Measurements from ENCODE around the gene GABPB1. TPM values are rescaled to one million over a fixed set of nuclear protein-coding genes. Genes with fewer than 3 reads are reported as not detected.

Gene GABPB1
- total RNA-seq: 35.2 TPM

GRCh38 chr15:50354838-50355618, at the start of gene GABPB1:
GABPB1 (minus strand) TSS chr15:50355198; CDS start chr15:50309798, 45,400 bp downstream.

GRCh38 chr15:50265620-50266019, 89.4 kb downstream of the GABPB1 start, which contains the start of gene HDC:
HDC (minus strand) TSS chr15:50265726; CDS start chr15:50265623, 103 bp downstream.

Small RNA genes lying within 50 kb of the gene (small RNA-seq; reads per million reads assigned to genes)
- gene RNU6-94P (ENCODE audit: low replicate concordance): not detected

Other genes with a start within 250 kb of the GABPB1 start
- gene ATP8B4, start 236.0 kb downstream of the GABPB1 start, total RNA-seq: 16.1 TPM
- 38.2 TPM for gene SLC27A2, start 173.0 kb downstream of the GABPB1 start, total RNA-seq
- 1.3 TPM for gene HDC, start 89.5 kb downstream of the GABPB1 start, total RNA-seq
- 59.3 TPM for gene USP8, start 69.2 kb upstream of the GABPB1 start, total RNA-seq
- gene USP50, start 191.5 kb upstream of the GABPB1 start, total RNA-seq: 1.4 TPM